Panc1 (cell line): ENCODE data around the gene PPP1R8. TPM values are rescaled to one million over a fixed set of nuclear protein-coding genes. Genes with fewer than 3 reads are reported as not detected.
"Not testable (repeated sequence)": the region's sequence is repeated elsewhere in the genome, so short reads cannot be mapped to it uniquely, and the experiment has no call there.

Experiments used
- ATAC-seq: fragments of 200-7000 bp; cut with Tn5 transposase; 2 replicates; pipeline ENCODE4 v1.9.1; 2020; ENCODE audit warnings: mild to moderate bottlenecking, moderate library complexity
- BruUV-seq: library from RNA; stranded (reverse); fragments of 400-500 nt; replicated peaks from 2 replicates; lab custom pipeline; 2021; lab: Mats Ljungman, UMichigan
- CTCF ChIA-PET: fragments of 300-600 bp; sonication (Branson Sonifier 250); formaldehyde crosslinking; loops from one replicate; lab custom pipeline; 2022; ENCODE audit warnings: antibody characterized with exemption; lab: Charles Lee
- POLR2A ChIA-PET: fragments of 300-600 bp; sonication (Branson Sonifier 250); formaldehyde crosslinking; loops from one replicate; lab custom pipeline; 2022; ENCODE audit warnings: antibody characterized with exemption; lab: Charles Lee
- DNase-seq: peaks from one replicate; pipeline ENCODE4 v3.0.0-alpha.2; 2010; ENCODE audit warnings: low read depth, low spot score
- H3K27ac ChIP-seq: 2 replicates; pipeline ENCODE4 v1.5.1; 2011; ENCODE audit warnings: mild to moderate bottlenecking, low read length, inconsistent platforms
- H3K27me3 ChIP-seq: fragments of 200-500 bp; sonication (Bioruptor generic); 2 replicates; pipeline ENCODE4 v1.6.0; 2014; ENCODE audit warnings: low read length, inconsistent platforms; ENCODE audit not compliant: control insufficient read depth, insufficient read depth
- H3K36me3 ChIP-seq: fragments of 200-500 bp; sonication (Bioruptor generic); 2 replicates; pipeline ENCODE4 v1.5.1; 2014; ENCODE audit warnings: inconsistent platforms, mild to moderate bottlenecking, low read length, moderate library complexity; ENCODE audit not compliant: control insufficient read depth, insufficient read depth
- H3K4me1 ChIP-seq: 2 replicates; pipeline ENCODE4 v1.5.1; 2011; ENCODE audit warnings: inconsistent platforms, mild to moderate bottlenecking, low read length, moderate library complexity; ENCODE audit not compliant: control insufficient read depth, insufficient read depth
- H3K4me3 ChIP-seq, 2 experiments: 2 replicates each; pipeline ENCODE4 v1.5.1; 2011 to 2012; ENCODE audit warnings: low read depth in 2 of 2, low read length in 2 of 2, mild to moderate bottlenecking in 2 of 2, inconsistent platforms in 1 of 2, moderate library complexity in 1 of 2
- H3K9me3 ChIP-seq: fragments of 200-500 bp; sonication (Bioruptor generic); 2 replicates; pipeline ENCODE4 v1.5.1; 2014; ENCODE audit warnings: low read depth, mild to moderate bottlenecking, inconsistent platforms, low read length, moderate library complexity; ENCODE audit not compliant: control insufficient read depth, insufficient read depth
- CTCF ChIP-seq: fragments of 450-650 bp; IDR thresholded peaks from 2 replicates; pipeline ENCODE4 v1.5.1; 2017; ENCODE audit warnings: mild to moderate bottlenecking
- POLR2AphosphoS5 ChIP-seq: IDR thresholded peaks from 2 replicates; pipeline ENCODE4 v1.6.1; 2012; ENCODE audit warnings: mild to moderate bottlenecking, low read depth, low read length, moderate library complexity
- REST ChIP-seq, 2 experiments: IDR thresholded peaks; 2 replicates each; pipeline ENCODE4 v1.6.1; 2011 to 2012; ENCODE audit warnings: low read depth in 2 of 2, control low read depth in 1 of 2, low read length in 1 of 2, mild to moderate bottlenecking in 1 of 2, moderate library complexity in 1 of 2; ENCODE audit not compliant: insufficient read depth in 1 of 2
- SIN3A ChIP-seq: IDR thresholded peaks from 2 replicates; pipeline ENCODE4 v1.6.1; 2012; ENCODE audit warnings: low read depth, mild to moderate bottlenecking, low read length, moderate library complexity, borderline replicate concordance; ENCODE audit not compliant: insufficient read depth
- TCF7L2 ChIP-seq: IDR thresholded peaks from 2 replicates; pipeline ENCODE4 v1.6.1; 2011; ENCODE audit warnings: mild to moderate bottlenecking, low read depth, low read length, inconsistent platforms
- in situ Hi-C: cut with HindIII; loops from 2 replicates; pipeline ENCODE4 v1.10.0; 2016; ENCODE audit warnings: low sequenced_read_pairs, low pct_unique_long_range_greater_than_20kb
- intact Hi-C: fragments of 100-400 bp; cut with micrococcal nuclease; formaldehyde crosslinking; loops from one replicate; pipeline ENCODE4 v1.10.0; 2022; ENCODE audit not compliant: unreplicated experiment
- total RNA-seq: library from RNA; stranded (reverse); gene quantifications from one replicate; pipeline ENCODE4 v1.2.1, GENCODE V29; 2021; ENCODE audit not compliant: unreplicated experiment

The PPP1R8 gene
- total RNA-seq, 1 experiment from 2014 or later, result 59.7 TPM

- Histone ChIP-seq H3K9me3 (no peaks in the 10 kb centered on the region), H3K27me3 (no peaks in the 10 kb centered on the region), H3K4me1 (no peaks in the 10 kb centered on the region), H3K27ac (no peak overlapping the region), H3K36me3 (peaks cover 13% of the 10 kb centered on the region), H3K4me3 (no peak overlapping the region)
- TF ChIP-seq TCF7L2, result no peak
- POLR2A ChIA-PET, result no interaction called here
- CTCF ChIA-PET, result no interaction called here
- no TSS peak for BruUV-seq
- intact Hi-C loops (no loop called here), in situ Hi-C loops (no loop called here)
- DNase-seq (no peak), ATAC-seq (no peak)
Observed at GRCh38 chr1:27806758-27807157, 23.8 kb upstream of the PPP1R8 start.

- ATAC-seq, result no peak
- in situ Hi-C loops (no loop called here), intact Hi-C loops (no loop called here)
- Histone ChIP-seq H3K27ac (no peak overlapping the region), H3K27me3 (no peaks in the 10 kb centered on the region), H3K9me3 (no peaks in the 10 kb centered on the region), H3K36me3 (0 out of 2 replicates have a peak, but pooled peaks cover 9% of the 10 kb centered on the region), H3K4me1 (no peaks in the 10 kb centered on the region), H3K4me3 (no peak overlapping the region)
- TF ChIP-seq CTCF (no peak), SIN3A (no peak), REST (IDR thresholded peaks at IDR 0.05; ENCODE audit: insufficient read depth in 1 of 2, low read depth in 2 of 2, low read length in 1 of 2) (no peak), POLR2AphosphoS5 (no peak), TCF7L2 (no peak)
- no TSS peak for BruUV-seq
- POLR2A ChIA-PET, result no interaction called here
- CTCF ChIA-PET, result no interaction called here
- DNase-seq, result no peak
Observed at GRCh38 chr1:27807385-27807784, 23.2 kb upstream of the PPP1R8 start.

GRCh38 chr1:27808131-27808530 is 22.5 kb upstream of the PPP1R8 start:
- H3K36me3 ChIP-seq, H3K27ac ChIP-seq, H3K4me3 ChIP-seq, H3K27me3 ChIP-seq, BruUV-seq, ATAC-seq, H3K9me3 ChIP-seq, CTCF ChIA-PET, POLR2A ChIA-PET, H3K4me1 ChIP-seq, DNase-seq, in situ Hi-C loops, intact Hi-C loops: not testable (repeated sequence)
